PC-3 (cell line): ENCODE results near the gene IL17D.

ENCODE experiments used
- CTCF ChIP-seq: fragments of 300-600 bp; sonication (generic); conservative IDR thresholded peaks from 2 replicates; pipeline ENCODE4 v1.5.1; 2017; ENCODE audit warnings: antibody characterized with exemption, low read depth, mild to moderate bottlenecking, low read length
- EZH2phosphoT487 ChIP-seq: fragments of 300-600 bp; sonication (generic); IDR thresholded peaks from 2 replicates; pipeline ENCODE4 v1.6.1; 2018; ENCODE audit warnings: mild to moderate bottlenecking, antibody characterized with exemption, low read length, borderline replicate concordance

- TF ChIP-seq EZH2phosphoT487: no peak
- no peak for TF ChIP-seq CTCF
Observed at GRCh38 chr13:20713751-20714150, 10.3 kb downstream of the IL17D start.
